HAP-1 (cell line): Measurements from ENCODE around the gene HLA-DOA.

Experiments
- DNase-seq, 2 experiments: peaks; one replicate each; pipeline ENCODE4 v3.0.0-alpha.2; 2016 to 2020; ENCODE audit warnings: low spot score in 2 of 2
- H3K27me3 ChIP-seq: fragments of 250-450 bp; sonication (Bioruptor Pico); 2 replicates; pipeline ENCODE4 v1.5.1; 2020; ENCODE audit warnings: low read depth, mild to moderate bottlenecking, moderate library complexity
- H3K36me3 ChIP-seq: fragments of 250-450 bp; sonication (Bioruptor Pico); replicated peaks from 2 replicates; pipeline ENCODE4 v1.5.1; 2020; ENCODE audit warnings: mild to moderate bottlenecking
- H3K4me1 ChIP-seq: fragments of 250-450 bp; sonication (Bioruptor Pico); 2 replicates; pipeline ENCODE4 v1.5.1; 2020; ENCODE audit warnings: mild to moderate bottlenecking
- H3K4me3 ChIP-seq: fragments of 250-450 bp; sonication (Bioruptor Pico); 2 replicates; pipeline ENCODE4 v1.5.1; 2020; ENCODE audit warnings: mild to moderate bottlenecking, moderate library complexity
- H3K9me3 ChIP-seq: fragments of 250-450 bp; sonication (Bioruptor Pico); 2 replicates; pipeline ENCODE4 v1.5.1; 2020; ENCODE audit warnings: mild to moderate bottlenecking, moderate library complexity
- in situ Hi-C: fragments of 300-500 bp; cut with MboI; formaldehyde crosslinking; loops from 3 replicates; pipeline ENCODE4 v1.14.3; 2020; ENCODE audit warnings: low sequenced_read_pairs, inconsistent platforms, mixed read lengths

The HLA-DOA gene

DNA sequence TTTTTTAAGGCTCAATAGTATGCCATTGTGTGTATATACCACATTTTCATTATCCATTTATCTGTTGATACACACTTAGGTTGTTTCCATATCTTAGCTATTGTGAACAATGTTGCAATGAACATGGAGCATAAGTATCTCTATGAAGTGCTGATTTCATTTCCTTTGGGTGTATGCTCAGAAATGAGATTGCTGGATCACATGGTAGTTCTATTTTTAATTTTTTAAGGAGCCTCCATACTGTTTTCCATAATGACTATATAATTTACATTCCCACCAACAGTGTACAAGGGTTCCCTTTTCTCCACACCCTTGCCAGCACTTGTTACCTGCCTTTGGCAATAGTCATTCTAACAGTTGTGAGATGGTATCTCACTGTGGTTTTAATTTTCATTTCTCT lies 15.1 kb upstream of the HLA-DOA start:
- in situ Hi-C loops, result no loop called here
- Histone ChIP-seq H3K4me1 (no peaks in the 10 kb centered on the region), H3K9me3 (no peaks in the 10 kb centered on the region), H3K27me3 (peaks cover 13% of the 10 kb centered on the region), H3K4me3 (no peak overlapping the region), H3K36me3 (no peaks in the 10 kb centered on the region)
- DNase-seq, result no peak

DNA sequence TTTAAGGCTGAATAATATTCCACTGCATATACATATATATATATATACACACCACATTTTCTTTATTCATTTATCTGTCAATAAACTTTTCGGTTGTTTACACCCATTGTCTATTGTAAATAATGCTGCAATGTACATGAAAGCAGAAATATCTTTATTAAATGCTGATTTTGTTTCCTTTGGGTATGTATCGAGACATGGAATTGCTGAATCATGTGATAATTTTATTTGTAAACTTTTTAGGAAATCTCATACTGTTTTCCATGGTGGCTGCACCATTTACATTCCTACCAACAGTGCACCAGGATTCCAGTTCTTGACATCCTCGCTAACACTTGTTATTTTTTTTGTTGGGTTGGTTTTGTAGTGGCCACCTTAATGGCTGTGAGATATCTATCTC lies 14.1 kb upstream of the HLA-DOA start:
- peaks cover 17% of the 10 kb centered on the region for H3K27me3 ChIP-seq
- no peak overlapping the region for H3K4me3 ChIP-seq
- DNase-seq, result no peak
- no peaks in the 10 kb centered on the region for H3K36me3 ChIP-seq
- in situ Hi-C loops, result no loop called here
- H3K9me3 ChIP-seq, result no peaks in the 10 kb centered on the region
- no peaks in the 10 kb centered on the region for H3K4me1 ChIP-seq

DNA sequence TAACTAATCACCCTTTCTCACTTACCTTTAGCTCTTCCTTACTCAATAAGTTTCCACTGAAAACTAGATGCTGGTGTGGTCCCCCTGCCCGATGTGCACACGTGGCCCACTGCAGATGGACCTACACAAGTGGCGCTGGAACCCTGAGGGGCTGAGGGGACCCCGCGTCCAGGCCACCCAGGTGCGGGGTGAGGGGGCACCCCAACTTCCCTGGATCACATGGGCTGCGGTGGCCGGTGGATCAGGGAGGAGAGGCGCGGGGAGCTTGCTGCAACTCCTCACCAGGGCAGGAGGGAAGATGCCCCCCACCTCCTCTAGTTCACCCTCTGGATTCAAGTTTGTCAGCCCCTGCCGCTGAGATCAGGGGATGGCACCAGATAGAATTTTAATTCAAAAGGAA lies 12.5 kb upstream of the HLA-DOA start:
- peaks cover 32% of the 10 kb centered on the region for H3K27me3 ChIP-seq
- H3K4me3 ChIP-seq, result no peak overlapping the region
- DNase-seq, result no peak
- no peaks in the 10 kb centered on the region for H3K9me3 ChIP-seq
- no peaks in the 10 kb centered on the region for H3K4me1 ChIP-seq
- no peaks in the 10 kb centered on the region for H3K36me3 ChIP-seq
- in situ Hi-C loops, result no loop called here

DNA sequence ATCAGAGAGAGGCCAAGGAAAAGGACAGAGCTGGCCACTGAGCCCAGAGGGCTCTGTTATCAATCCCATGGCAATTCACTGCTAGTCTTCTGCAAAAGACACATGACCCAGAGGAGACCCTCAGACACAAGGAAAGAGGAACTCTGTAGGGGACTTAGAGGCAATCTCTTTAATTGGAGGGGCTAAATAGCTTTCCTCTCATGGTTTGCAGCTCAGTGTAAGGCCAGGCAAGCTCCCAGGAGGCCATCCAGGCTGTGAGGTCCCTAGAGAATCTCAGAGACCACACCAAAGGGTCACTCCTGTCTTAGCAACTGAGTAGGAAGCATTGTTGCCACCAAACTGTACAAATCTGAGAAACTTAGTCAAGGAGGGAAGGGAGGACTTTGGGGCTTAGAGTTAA lies 10.0 kb upstream of the HLA-DOA start:
- no peak overlapping the region for H3K4me3 ChIP-seq
- peaks cover 52% of the 10 kb centered on the region for H3K27me3 ChIP-seq
- H3K4me1 ChIP-seq, result no peaks in the 10 kb centered on the region
- DNase-seq, result no peak
- in situ Hi-C loops, result loop anchor here (10.0 kb wide), 2 partner anchors 65 to 225 kb away; no protein-coding TSS in a partner anchor
- H3K9me3 ChIP-seq, result no peaks in the 10 kb centered on the region
- H3K36me3 ChIP-seq, result no peaks in the 10 kb centered on the region

DNA sequence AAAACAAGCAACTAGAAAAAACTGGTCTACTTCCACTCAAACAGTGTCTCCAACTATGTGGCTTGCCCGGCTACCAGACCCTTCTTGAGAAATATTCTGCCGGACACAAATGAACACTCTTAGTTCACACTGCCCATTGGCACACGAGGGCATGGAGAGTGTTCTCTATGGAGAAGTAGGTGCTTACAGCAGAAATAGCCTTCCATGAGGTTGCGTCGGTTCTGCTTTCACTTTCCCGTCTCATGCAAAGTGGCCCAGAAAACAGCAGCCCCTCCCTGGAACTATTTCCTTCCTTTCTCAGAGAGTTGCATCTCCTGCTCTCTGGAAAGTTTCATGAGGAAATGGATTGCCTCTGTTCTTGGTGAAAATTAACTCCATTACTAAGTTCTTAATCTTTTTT lies 9.5 kb upstream of the HLA-DOA start:
- Histone ChIP-seq H3K9me3 (no peaks in the 10 kb centered on the region), H3K36me3 (no peaks in the 10 kb centered on the region), H3K4me3 (no peak overlapping the region), H3K4me1 (no peaks in the 10 kb centered on the region), H3K27me3 (peaks cover 56% of the 10 kb centered on the region)
- DNase-seq, result no peak
- in situ Hi-C loops, result loop anchor here (10.0 kb wide), 2 partner anchors 66 to 226 kb away; no protein-coding TSS in a partner anchor

DNA sequence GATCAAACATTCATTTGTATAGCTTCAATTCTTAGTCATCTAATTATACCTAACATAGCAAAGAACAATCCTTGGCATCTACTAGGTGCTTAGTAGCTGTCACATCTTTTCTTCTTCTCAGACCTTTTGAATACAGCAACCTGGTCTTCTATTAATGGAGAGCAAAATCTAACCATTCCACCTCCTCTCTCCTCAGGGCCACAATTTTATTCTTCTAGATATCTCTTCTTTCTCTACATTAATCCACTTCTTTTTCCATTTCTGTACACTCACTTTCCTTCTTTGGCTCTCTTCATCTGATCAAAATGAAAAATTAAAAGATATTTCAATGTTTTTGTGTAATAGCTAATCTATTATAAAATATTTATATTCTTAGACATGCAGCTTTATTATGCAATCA lies 9.0 kb upstream of the HLA-DOA start:
- Histone ChIP-seq H3K4me1 (no peaks in the 10 kb centered on the region), H3K36me3 (no peaks in the 10 kb centered on the region), H3K4me3 (no peak overlapping the region), H3K27me3 (peaks cover 61% of the 10 kb centered on the region), H3K9me3 (no peaks in the 10 kb centered on the region)
- no peak for DNase-seq
- in situ Hi-C loops, result loop anchor here (10.0 kb wide), 2 partner anchors 66 to 226 kb away; no protein-coding TSS in a partner anchor

DNA sequence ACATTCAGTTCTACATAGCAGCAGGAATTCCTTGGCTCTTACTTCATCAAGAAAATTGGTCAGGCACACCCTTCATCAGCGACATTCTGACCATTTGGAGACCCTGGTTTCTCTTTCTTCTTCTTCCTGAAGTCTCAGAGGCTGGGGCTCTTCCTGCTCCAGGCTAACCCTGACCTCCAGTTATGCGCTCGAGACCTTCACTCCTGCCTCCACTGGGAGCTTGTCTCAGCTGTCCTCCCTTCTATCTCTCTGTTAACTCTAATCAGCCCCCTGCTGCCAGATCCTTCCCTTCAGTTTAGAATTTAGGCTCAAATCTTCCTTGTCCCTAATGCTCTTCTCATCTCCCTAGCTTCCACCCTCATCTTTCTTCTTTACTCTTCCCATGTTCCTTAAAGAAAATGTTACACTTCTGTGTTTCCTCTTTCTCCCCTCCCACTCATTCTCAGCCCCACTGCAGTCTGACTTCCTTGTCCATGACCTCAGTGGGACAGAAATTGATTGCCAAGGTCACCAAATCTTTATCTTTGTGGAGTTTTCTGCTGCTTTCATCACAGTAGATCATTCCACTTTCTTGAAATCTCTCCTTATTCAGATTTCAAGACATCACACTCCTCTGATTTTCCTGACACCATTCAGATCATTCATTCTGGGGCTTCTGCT lies 8.4 kb upstream of the HLA-DOA start:
- Histone ChIP-seq H3K4me1 (no peaks in the 10 kb centered on the region), H3K36me3 (no peaks in the 10 kb centered on the region), H3K27me3 (peaks cover 65% of the 10 kb centered on the region), H3K4me3 (no peak overlapping the region), H3K9me3 (no peaks in the 10 kb centered on the region)
- in situ Hi-C loops, result loop anchor here (10.0 kb wide), 2 partner anchors 67 to 227 kb away; no protein-coding TSS in a partner anchor
- no peak for DNase-seq

DNA sequence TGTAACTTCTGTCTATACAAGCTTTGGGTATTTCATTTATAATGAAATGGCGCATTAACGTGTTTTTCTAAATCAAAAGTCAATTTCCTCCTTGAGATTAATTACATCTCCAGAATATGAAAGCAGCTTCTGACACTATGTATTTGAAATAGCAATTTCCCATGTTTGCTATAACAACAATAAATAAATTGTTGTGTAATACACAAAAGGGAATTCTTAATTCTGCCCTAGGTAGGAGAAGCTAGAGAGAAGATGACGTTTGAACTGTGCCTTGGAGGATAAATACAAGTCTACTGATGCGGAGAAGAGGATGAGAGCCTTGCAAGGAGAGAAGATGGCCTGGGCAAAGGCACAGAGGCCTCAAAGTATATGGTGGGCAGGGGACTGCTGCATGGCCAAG lies 7.6 kb upstream of the HLA-DOA start:
- no peaks in the 10 kb centered on the region for H3K36me3 ChIP-seq
- in situ Hi-C loops, result loop anchor here (10.0 kb wide), 2 partner anchors 68 to 228 kb away; no protein-coding TSS in a partner anchor
- peaks cover 70% of the 10 kb centered on the region for H3K27me3 ChIP-seq
- H3K4me3 ChIP-seq, result no peak overlapping the region
- no peaks in the 10 kb centered on the region for H3K9me3 ChIP-seq
- H3K4me1 ChIP-seq, result no peaks in the 10 kb centered on the region
- no peak for DNase-seq

DNA sequence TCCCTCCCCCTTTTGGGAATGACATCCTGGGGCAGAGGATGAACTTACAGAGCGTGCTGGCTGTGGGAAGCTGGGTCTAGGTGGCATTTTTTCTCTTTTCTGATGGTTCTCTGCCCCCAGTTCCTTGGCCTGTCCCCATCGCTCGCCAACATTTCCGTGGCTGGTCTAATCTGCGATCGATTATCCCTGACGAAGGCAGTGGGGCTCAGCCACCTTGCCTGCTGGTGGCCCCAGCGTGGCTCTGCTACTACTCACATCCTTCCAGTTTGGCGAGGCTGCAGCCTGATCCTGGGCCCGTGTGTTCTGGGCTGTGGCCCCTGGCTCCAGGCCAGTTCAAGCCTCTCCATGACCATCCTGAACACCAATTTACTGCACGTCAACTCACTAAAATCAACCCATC lies 6.4 kb upstream of the HLA-DOA start:
- Histone ChIP-seq H3K4me3 (no peak overlapping the region), H3K27me3 (peaks cover 77% of the 10 kb centered on the region), H3K36me3 (no peaks in the 10 kb centered on the region), H3K4me1 (no peaks in the 10 kb centered on the region), H3K9me3 (no peaks in the 10 kb centered on the region)
- DNase-seq, result no peak
- in situ Hi-C loops, result loop anchor here (10.0 kb wide), 2 partner anchors 69 to 229 kb away; no protein-coding TSS in a partner anchor

DNA sequence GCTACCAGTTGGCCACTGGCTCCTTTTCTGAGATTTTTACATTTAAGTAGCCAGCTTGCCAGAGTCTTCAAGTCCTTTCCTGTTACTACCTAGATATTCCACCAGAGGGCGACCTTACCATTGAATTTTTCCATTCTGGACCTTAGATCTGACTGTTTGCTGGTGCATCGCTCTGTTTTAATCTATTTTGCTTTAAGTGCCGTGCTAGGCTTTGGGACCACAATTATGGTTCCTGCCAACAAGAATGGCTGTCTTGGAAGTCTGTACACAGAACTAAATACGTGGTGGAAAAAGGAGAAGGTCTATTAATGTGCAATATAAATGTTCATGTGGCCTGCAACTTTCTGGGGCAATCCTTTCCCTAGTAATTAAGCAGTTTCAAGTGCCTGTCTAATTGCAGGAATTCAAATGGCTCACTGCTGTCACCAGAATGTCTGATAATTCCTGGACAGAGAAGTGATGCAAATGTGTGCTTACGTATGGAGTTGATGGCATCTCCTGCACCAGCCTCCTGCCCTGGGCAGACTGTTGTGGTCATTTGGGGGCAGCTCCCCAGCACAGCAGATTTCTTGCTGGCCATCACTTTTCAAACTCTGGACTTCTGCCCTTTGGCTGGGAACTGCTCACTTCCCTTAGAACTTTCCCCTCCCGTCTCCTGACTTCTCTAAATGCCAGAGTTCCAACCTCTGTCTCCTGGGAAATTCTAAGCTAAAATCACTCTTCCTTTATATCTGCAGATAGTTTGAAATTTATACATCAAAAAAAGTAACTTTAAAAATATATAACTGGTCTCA lies 5.6 kb upstream of the HLA-DOA start:
- DNase-seq, result peak; percentile 68 to 75
- H3K4me1 ChIP-seq, result no peaks in the 10 kb centered on the region
- H3K27me3 ChIP-seq, result peaks cover 79% of the 10 kb centered on the region
- in situ Hi-C loops, result loop anchor here (10.0 kb wide), 2 partner anchors 70 to 230 kb away; no protein-coding TSS in a partner anchor
- no peaks in the 10 kb centered on the region for H3K36me3 ChIP-seq
- H3K9me3 ChIP-seq, result no peaks in the 10 kb centered on the region
- H3K4me3 ChIP-seq, result no peak overlapping the region

DNA sequence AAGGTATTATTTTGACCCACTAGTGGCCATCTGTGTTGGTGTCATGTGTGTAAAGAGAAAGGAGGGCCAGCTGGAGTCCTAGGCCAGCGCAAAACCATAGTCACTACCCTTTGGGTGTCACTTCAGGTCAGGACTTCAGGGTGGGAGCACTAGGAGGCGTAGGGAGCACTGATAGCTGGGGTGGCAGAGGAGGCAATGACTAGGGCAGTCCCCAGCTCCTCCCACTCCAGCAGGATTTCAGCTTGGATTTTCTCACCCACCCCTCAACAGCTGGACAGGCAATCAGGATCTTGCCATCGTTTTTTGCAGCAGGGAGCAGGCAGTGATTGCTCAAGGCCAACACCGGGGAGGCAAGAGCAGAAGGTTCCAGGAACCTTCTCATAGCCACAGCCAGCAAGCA lies 4.2 kb upstream of the HLA-DOA start:
- Histone ChIP-seq H3K9me3 (no peaks in the 10 kb centered on the region), H3K27me3 (peaks cover 67% of the 10 kb centered on the region), H3K4me3 (no peak overlapping the region), H3K4me1 (no peaks in the 10 kb centered on the region), H3K36me3 (no peaks in the 10 kb centered on the region)
- DNase-seq, result no peak
- in situ Hi-C loops, result loop anchor here (10.0 kb wide), 2 partner anchors 71 to 231 kb away; no protein-coding TSS in a partner anchor

DNA sequence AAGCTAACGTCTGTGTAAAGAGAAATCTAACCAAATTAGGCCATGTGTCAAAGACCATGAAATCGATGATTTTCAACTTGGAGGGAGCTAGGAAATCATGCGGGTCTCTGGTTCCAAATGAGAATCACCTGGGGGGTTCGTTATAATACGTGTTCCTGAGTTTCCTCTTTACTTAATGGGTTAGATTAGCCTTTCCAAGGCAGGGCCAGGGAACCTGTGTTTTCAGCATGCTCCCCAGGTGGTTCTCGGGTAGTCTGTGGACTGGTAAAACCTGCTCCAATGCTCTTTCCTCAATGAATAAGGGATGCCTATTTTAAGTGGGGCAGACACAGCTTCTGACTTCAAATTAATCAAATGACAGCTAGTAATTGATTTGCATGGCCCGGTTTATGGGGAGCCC lies 965 bp upstream of the HLA-DOA start:
- Histone ChIP-seq H3K36me3 (no peaks in the 10 kb centered on the region), H3K4me1 (no peaks in the 10 kb centered on the region), H3K4me3 (no peak overlapping the region), H3K9me3 (no peaks in the 10 kb centered on the region), H3K27me3 (peaks cover 39% of the 10 kb centered on the region)
- no peak for DNase-seq
- in situ Hi-C loops, result loop anchor here (10.0 kb wide), 2 partner anchors 74 to 234 kb away; no protein-coding TSS in a partner anchor

DNA sequence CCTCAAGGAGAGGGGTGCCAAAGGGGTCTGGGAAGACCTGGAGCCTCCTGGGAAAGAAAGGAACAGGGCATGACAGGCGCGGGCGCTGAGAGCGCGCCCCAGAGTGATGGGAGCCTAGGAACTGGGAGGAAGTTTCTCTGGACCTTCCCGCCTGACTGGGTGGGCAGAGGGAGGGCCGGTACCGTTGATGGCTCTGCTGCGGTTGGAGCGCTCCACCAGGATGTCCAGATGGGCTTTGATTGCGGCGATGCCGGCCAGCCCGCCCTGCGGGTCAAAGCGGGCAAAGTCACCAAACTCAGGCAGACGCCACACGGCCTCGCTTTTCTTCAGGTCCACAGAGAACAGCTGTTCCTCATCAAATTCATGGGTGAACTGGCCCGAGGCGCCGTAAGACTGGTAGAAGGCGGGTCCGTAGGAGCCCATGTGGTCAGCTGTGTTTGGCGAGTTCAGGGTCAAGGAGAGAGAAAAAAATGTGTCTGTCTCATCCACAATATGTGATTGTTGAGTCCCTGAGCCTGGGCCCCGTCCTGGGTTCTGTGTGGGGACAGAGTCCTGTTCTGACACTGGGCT lies 1.5 kb downstream of the HLA-DOA start:
- DNase-seq, result no peak
- Histone ChIP-seq H3K4me3 (no peak overlapping the region), H3K9me3 (no peaks in the 10 kb centered on the region), H3K27me3 (peaks cover 32% of the 10 kb centered on the region; the same call in 1 of the 2 replicates), H3K4me1 (no peaks in the 10 kb centered on the region), H3K36me3 (no peaks in the 10 kb centered on the region)
- in situ Hi-C loops, result no loop called here

DNA sequence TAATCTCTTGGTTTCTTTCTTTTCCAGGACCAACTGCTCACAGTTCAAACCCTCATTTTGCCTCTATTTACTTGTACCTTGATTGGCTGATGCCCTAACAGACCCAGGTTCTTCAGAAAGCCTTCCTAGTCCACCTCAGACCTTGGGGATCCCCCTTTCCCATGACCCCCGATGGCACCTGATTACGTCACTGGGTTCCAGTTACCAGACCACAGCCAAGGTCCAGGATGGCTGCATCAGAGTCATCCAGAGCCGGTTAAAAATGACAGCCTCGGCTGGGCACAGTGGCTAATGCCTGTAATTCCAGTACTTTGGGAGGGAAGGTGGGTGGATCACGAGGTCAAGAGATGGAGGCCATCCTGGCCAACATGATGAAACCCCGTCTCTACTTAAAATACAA lies 4.5 kb downstream of the HLA-DOA start:
- H3K36me3 ChIP-seq, result no peaks in the 10 kb centered on the region
- DNase-seq, result no peak
- peaks cover 26% of the 10 kb centered on the region for H3K27me3 ChIP-seq
- no peaks in the 10 kb centered on the region for H3K4me1 ChIP-seq
- H3K4me3 ChIP-seq, result no peak overlapping the region
- in situ Hi-C loops, result no loop called here
- H3K9me3 ChIP-seq, result no peaks in the 10 kb centered on the region
